Epithelial cell of esophagus (primary cell): ENCODE measurements around the gene FAM227B.

ENCODE experiments used
- DNase-seq: peaks from one replicate; pipeline ENCODE4 v3.0.0; 2010; ENCODE audit warnings: low read depth
- H3K4me3 ChIP-seq: 2 replicates; pipeline ENCODE4 v1.5.1; 2011; ENCODE audit warnings: mild to moderate bottlenecking, low read length, control low read depth
- TF ChIP-seq, protein P1 (sequence below): IDR thresholded peaks from 2 replicates; pipeline ENCODE4 v1.5.1; 2011; ENCODE audit warnings: low read depth, mild to moderate bottlenecking, low read length, control low read depth, inconsistent platforms; ENCODE audit not compliant: insufficient read depth; ENCODE audit errors: missing control alignments

FAM227B gene

DNA sequence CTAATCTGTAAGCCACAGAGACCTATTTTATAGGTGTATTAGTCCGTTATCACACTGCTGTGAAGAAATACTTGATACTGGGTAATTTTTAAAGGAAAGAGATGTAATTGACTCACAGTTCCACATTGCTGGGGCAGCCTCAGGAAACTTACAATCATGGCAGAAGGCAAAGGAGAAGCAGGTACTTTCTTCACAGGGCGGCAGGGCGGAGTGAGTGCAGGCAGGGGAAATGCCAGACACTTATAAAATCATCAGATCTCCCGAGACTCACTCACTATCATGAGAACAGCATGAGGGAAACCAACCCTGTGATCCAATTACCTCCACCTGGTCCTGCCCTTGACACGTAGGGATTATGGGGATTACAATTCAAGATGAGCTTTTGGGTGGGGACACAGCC lies 341.9 kb downstream of the FAM227B start:
- no peak overlapping the region for H3K4me3 ChIP-seq
- DNase-seq, result no peak
- TF ChIP-seq, protein P1, sequence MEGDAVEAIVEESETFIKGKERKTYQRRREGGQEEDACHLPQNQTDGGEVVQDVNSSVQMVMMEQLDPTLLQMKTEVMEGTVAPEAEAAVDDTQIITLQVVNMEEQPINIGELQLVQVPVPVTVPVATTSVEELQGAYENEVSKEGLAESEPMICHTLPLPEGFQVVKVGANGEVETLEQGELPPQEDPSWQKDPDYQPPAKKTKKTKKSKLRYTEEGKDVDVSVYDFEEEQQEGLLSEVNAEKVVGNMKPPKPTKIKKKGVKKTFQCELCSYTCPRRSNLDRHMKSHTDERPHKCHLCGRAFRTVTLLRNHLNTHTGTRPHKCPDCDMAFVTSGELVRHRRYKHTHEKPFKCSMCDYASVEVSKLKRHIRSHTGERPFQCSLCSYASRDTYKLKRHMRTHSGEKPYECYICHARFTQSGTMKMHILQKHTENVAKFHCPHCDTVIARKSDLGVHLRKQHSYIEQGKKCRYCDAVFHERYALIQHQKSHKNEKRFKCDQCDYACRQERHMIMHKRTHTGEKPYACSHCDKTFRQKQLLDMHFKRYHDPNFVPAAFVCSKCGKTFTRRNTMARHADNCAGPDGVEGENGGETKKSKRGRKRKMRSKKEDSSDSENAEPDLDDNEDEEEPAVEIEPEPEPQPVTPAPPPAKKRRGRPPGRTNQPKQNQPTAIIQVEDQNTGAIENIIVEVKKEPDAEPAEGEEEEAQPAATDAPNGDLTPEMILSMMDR, result no peak
